Activated effector memory CD4-positive, alpha-beta T cell treated with anti-CD3 and anti-CD28 coated beads, Interleukin-2, amount 50 U/mL, for 16 hours (primary cell): ENCODE data around the gene PARP14.
"Not testable (repeated sequence)": the region's sequence is repeated elsewhere in the genome, so short reads cannot be mapped to it uniquely, and the experiment has no call there.

Source experiments
- DNase-seq: peaks from one replicate; pipeline ENCODE4 v3.0.0-alpha.2; 2020

Gene PARP14

GRCh38 chr3:122680475-122681283, at the start of gene PARP14:
Gene PARP14, plus strand, starts transcription at chr3:122680839. Its CDS starts 45 bp downstream, at chr3:122680884.
- peak; percentile 88 for DNase-seq

- DNase-seq, result no peak
These were observed 44.9 kb upstream of the PARP14 start for GRCh38 chr3:122635789-122636188.

GRCh38 chr3:122636697-122637096, 43.9 kb upstream of the PARP14 start:
- DNase-seq, result no peak

- DNase-seq, result no peak
These were observed 40.1 kb upstream of the PARP14 start for GRCh38 chr3:122640437-122640999.

- no peak for DNase-seq
These were observed 37.7 kb upstream of the PARP14 start for GRCh38 chr3:122642935-122643334.

- no peak for DNase-seq
These were observed 34.3 kb upstream of the PARP14 start for GRCh38 chr3:122646146-122646988.

- not testable (repeated sequence) for DNase-seq
These were observed 29.3 kb upstream of the PARP14 start for GRCh38 chr3:122651233-122651907.

- DNase-seq, result not testable (repeated sequence)
These were observed 28.7 kb upstream of the PARP14 start for GRCh38 chr3:122651962-122652361.

GRCh38 chr3:122658336-122658735, 22.3 kb upstream of the PARP14 start:
- not testable (repeated sequence) for DNase-seq

GRCh38 chr3:122660297-122660974, 20.2 kb upstream of the PARP14 start:
- DNase-seq, result no peak

GRCh38 chr3:122661633-122662032, 19.0 kb upstream of the PARP14 start:
- no peak for DNase-seq

GRCh38 chr3:122662505-122662904, 18.1 kb upstream of the PARP14 start:
- no peak for DNase-seq

- no peak for DNase-seq
These were observed 15.3 kb upstream of the PARP14 start for GRCh38 chr3:122665226-122665786.

GRCh38 chr3:122665881-122666280, 14.8 kb upstream of the PARP14 start:
- no peak for DNase-seq

GRCh38 chr3:122668930-122669730, 11.5 kb upstream of the PARP14 start:
- no peak for DNase-seq

- no peak for DNase-seq
These were observed 9.1 kb upstream of the PARP14 start for GRCh38 chr3:122671553-122671952.

- DNase-seq, result no peak
These were observed 6.3 kb upstream of the PARP14 start for GRCh38 chr3:122674339-122674738.

GRCh38 chr3:122676759-122677158, 3.9 kb upstream of the PARP14 start:
- DNase-seq, result no peak

GRCh38 chr3:122677216-122677615, 3.4 kb upstream of the PARP14 start:
- no peak for DNase-seq

GRCh38 chr3:122678506-122678905, 2.1 kb upstream of the PARP14 start:
- no peak for DNase-seq
